ENCODE data around the gene F8.

Gene F8

DNA sequence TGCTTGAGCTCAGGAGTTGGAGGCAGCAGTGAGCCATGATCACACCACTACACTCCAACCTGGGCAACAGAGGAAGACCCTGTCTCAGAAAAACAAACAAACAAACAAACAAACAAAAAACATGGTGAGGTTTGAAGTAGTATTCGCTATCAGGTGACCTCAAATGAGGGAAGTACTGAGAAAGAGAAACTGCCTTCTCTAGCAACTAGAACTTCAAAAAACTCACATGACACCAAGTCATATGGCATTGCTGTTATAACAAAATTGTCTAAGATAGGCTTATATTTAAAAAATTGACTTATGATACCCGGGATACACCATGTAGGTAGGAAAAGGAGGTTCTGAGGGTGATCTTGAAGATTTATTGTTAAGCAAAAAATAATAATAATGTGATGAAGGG is 227.5 kb downstream of the F8 start:
- TF ChIP-seq, protein P1, sequence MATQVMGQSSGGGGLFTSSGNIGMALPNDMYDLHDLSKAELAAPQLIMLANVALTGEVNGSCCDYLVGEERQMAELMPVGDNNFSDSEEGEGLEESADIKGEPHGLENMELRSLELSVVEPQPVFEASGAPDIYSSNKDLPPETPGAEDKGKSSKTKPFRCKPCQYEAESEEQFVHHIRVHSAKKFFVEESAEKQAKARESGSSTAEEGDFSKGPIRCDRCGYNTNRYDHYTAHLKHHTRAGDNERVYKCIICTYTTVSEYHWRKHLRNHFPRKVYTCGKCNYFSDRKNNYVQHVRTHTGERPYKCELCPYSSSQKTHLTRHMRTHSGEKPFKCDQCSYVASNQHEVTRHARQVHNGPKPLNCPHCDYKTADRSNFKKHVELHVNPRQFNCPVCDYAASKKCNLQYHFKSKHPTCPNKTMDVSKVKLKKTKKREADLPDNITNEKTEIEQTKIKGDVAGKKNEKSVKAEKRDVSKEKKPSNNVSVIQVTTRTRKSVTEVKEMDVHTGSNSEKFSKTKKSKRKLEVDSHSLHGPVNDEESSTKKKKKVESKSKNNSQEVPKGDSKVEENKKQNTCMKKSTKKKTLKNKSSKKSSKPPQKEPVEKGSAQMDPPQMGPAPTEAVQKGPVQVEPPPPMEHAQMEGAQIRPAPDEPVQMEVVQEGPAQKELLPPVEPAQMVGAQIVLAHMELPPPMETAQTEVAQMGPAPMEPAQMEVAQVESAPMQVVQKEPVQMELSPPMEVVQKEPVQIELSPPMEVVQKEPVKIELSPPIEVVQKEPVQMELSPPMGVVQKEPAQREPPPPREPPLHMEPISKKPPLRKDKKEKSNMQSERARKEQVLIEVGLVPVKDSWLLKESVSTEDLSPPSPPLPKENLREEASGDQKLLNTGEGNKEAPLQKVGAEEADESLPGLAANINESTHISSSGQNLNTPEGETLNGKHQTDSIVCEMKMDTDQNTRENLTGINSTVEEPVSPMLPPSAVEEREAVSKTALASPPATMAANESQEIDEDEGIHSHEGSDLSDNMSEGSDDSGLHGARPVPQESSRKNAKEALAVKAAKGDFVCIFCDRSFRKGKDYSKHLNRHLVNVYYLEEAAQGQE (IDR thresholded peaks at IDR 0.05; ENCODE audit: insufficient read depth in 1 of 2, low read depth in 2 of 2, low read length in 2 of 2), result no peak

DNA sequence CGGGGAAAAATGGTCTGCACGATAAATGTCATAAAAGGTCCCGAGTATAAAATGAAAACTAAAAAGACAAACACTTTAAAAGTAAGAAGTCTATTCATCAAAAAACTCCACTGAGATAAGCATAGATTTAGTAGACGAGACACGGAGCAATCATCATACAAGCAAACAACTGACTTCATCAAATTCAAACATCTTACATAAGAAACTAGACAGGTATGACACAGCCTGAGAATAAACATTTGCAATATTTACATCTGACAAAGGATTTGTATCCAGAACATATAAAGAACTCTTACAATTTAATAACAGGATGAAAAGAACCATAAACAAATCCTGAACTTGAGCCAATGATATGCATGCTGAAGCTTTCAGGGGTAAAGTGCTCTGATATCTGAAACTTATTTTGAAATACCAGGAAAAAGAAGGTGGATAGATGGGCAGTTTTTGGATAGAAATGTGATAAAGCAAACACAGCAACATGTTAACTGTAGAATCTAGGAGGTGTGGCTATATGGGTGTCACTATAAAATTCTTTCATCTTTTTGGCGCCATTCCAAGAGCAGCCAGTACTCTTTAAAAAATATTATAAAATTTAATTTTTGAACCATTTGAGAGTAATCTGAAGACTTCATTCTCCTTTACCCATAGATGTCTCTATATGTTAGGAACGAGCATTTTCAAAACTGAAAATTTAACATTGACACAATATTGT is 229.3 kb downstream of the F8 start:
- TF ChIP-seq SIN3A (IDR thresholded peaks at IDR 0.05; ENCODE audit: borderline replicate concordance, insufficient read depth, low read length) (no peak), POLR2AphosphoS5 (IDR thresholded peaks at IDR 0.05; ENCODE audit: low read depth, low read length) (no peak), TAF1 (IDR thresholded peaks at IDR 0.05; ENCODE audit: borderline replicate concordance, insufficient read depth, low read length) (no peak), FOXP2 (optimal IDR thresholded peaks at IDR 0.05; ENCODE audit: borderline replicate concordance, extremely low read depth, extremely low read length, insufficient read depth) (no peak)
- TF ChIP-seq, protein P1 (IDR thresholded peaks at IDR 0.05; ENCODE audit: insufficient read depth in 1 of 2, low read depth in 2 of 2, low read length in 2 of 2), result no peak

DNA sequence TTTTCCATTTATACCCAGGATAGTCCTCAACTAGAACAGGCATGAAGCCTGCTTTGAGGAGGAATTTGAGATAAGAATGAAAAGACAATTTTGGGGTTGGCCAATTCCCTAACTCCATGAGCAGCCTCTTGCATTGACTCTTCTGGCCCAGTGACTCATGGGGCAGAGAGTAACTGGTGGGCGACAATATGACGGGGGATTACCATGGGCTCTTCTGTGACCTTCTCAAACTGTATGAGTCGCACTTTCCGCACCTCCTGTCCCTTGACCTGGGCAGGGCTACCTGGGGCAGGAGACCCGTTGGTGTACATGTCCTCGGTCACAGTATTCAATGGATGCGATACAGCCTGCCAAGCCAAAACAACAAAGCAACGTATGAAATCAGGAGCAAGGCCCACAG is 230.6 kb downstream of the F8 start:
- TF ChIP-seq SIN3A (IDR thresholded peaks at IDR 0.05; ENCODE audit: borderline replicate concordance, insufficient read depth, low read length) (no peak), FOXP2 (optimal IDR thresholded peaks at IDR 0.05; ENCODE audit: borderline replicate concordance, extremely low read depth, extremely low read length, insufficient read depth) (no peak), TAF1 (IDR thresholded peaks at IDR 0.05; ENCODE audit: borderline replicate concordance, insufficient read depth, low read length) (no peak), POLR2AphosphoS5 (IDR thresholded peaks at IDR 0.05; ENCODE audit: low read depth, low read length) (no peak)

DNA sequence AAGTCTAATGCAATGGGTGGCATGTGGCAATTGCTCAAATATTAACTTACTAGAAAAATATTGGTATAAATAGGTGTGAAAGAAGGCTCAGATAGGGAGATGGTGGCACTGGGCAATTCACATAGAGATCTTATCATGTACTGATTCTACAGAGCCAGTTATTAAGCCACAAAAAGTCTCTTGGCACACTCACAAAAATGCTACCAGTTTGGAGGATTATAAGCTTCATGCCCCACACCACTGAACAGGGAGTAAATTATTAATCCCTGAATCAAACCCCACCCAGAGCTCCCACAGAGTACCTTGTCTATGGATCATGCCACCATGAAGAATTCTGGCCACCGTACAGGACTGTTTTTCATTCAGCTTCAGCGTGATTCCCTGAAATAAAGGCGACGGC is 231.1 kb downstream of the F8 start:
- TF ChIP-seq POLR2AphosphoS5 (IDR thresholded peaks at IDR 0.05; ENCODE audit: low read depth, low read length) (no peak), FOXP2 (optimal IDR thresholded peaks at IDR 0.05; ENCODE audit: borderline replicate concordance, extremely low read depth, extremely low read length, insufficient read depth) (no peak), SIN3A (IDR thresholded peaks at IDR 0.05; ENCODE audit: borderline replicate concordance, insufficient read depth, low read length) (no peak), TAF1 (IDR thresholded peaks at IDR 0.05; ENCODE audit: borderline replicate concordance, insufficient read depth, low read length) (no peak)
- TF ChIP-seq, protein P1 (IDR thresholded peaks at IDR 0.05; ENCODE audit: insufficient read depth in 1 of 2, low read depth in 2 of 2, low read length in 2 of 2), result no peak
